ENCODE data around the gene DENND1A.
A peak's percentile ranks its signal among the peaks of the same experiment; 100 is the strongest.
"Not testable (repeated sequence)": the region's sequence is repeated elsewhere in the genome, so short reads cannot be mapped to it uniquely, and the experiment has no call there.

The DENND1A gene

GRCh38 chr9:123940721-123941523, 11.0 kb upstream of the DENND1A start:
- TF ChIP-seq CTCF (conservative IDR thresholded peaks at IDR 0.05; ENCODE audit: low read depth, low read length), result peak; percentile 27
- no peak for DNase-seq (ENCODE audit: low read depth)
- H3K4me3 ChIP-seq (ENCODE audit: low read depth, low read length), result no peak overlapping the region

GRCh38 chr9:123938401-123938800, 8.5 kb upstream of the DENND1A start:
- DNase-seq (ENCODE audit: low read depth), result no peak
- TF ChIP-seq CTCF (conservative IDR thresholded peaks at IDR 0.05; ENCODE audit: low read depth, low read length), result no peak
- H3K4me3 ChIP-seq (ENCODE audit: low read depth, low read length), result no peak overlapping the region

- not testable (repeated sequence) for H3K4me3 ChIP-seq (ENCODE audit: low read depth, low read length); DNase-seq (ENCODE audit: low read depth)
Observed at GRCh38 chr9:123936575-123936974, 6.6 kb upstream of the DENND1A start.

GRCh38 chr9:123933440-123934212, 3.7 kb upstream of the DENND1A start:
- no peak overlapping the region for H3K4me3 ChIP-seq (ENCODE audit: low read depth, low read length)
- DNase-seq (ENCODE audit: low read depth), result peak; percentile 42
- TF ChIP-seq CTCF (conservative IDR thresholded peaks at IDR 0.05; ENCODE audit: low read depth, low read length), result peak; percentile 2

- H3K4me3 ChIP-seq (ENCODE audit: low read depth, low read length), result peak overlapping the region; percentile 67
- DNase-seq (ENCODE audit: low read depth), result no peak
- TF ChIP-seq CTCF (conservative IDR thresholded peaks at IDR 0.05; ENCODE audit: low read depth, low read length), result no peak
Observed at GRCh38 chr9:123929177-123929869, 603 bp downstream of the DENND1A start.

GRCh38 chr9:123928533-123929176, 1.3 kb downstream of the DENND1A start:
- peak overlapping the region; percentile 67 for H3K4me3 ChIP-seq (ENCODE audit: low read depth, low read length)
- no peak for TF ChIP-seq CTCF (conservative IDR thresholded peaks at IDR 0.05; ENCODE audit: low read depth, low read length)
- peak; percentile 19 for DNase-seq (ENCODE audit: low read depth)
